HG03354 (cell line): ENCODE measurements around the gene HIVEP1.

ENCODE experiments used
- ATAC-seq: cut with Tn5 transposase; IDR thresholded peaks from one replicate; pipeline ENCODE4 v1.9.1; 2021; ENCODE audit warnings: mild to moderate bottlenecking; ENCODE audit not compliant: unreplicated experiment, poor library complexity, severe bottlenecking

HIVEP1 gene

GRCh38 chr6:12110523-12111362 is 98.6 kb downstream of the HIVEP1 start:
- ATAC-seq, result no peak

GRCh38 chr6:12111363-12111670 is 99.2 kb downstream of the HIVEP1 start:
- no peak for ATAC-seq

- ATAC-seq, result no peak
These were observed 100.6 kb downstream of the HIVEP1 start for GRCh38 chr6:12112540-12113189.

- no peak for ATAC-seq
These were observed 101.1 kb downstream of the HIVEP1 start for GRCh38 chr6:12113190-12113577.

GRCh38 chr6:12114055-12114503 is 102.0 kb downstream of the HIVEP1 start:
- ATAC-seq, result no peak

- no peak for ATAC-seq
These were observed 102.9 kb downstream of the HIVEP1 start for GRCh38 chr6:12115001-12115400.

GRCh38 chr6:12115492-12115891 is 103.4 kb downstream of the HIVEP1 start:
- no peak for ATAC-seq

GRCh38 chr6:12116264-12116800 is 104.2 kb downstream of the HIVEP1 start:
- ATAC-seq, result no peak

GRCh38 chr6:12116978-12117377 is 104.9 kb downstream of the HIVEP1 start:
- no peak for ATAC-seq

GRCh38 chr6:12118607-12119006 is 106.5 kb downstream of the HIVEP1 start:
- ATAC-seq, result no peak

GRCh38 chr6:12119085-12119588 is 107.0 kb downstream of the HIVEP1 start:
- peak; percentile 84 for ATAC-seq

GRCh38 chr6:12125396-12125795 is 113.3 kb downstream of the HIVEP1 start:
- ATAC-seq, result no peak

GRCh38 chr6:12126051-12126450 is 113.9 kb downstream of the HIVEP1 start:
- ATAC-seq, result no peak

- ATAC-seq, result no peak
These were observed 117.4 kb downstream of the HIVEP1 start for GRCh38 chr6:12129523-12129922.

GRCh38 chr6:12132351-12133222 is 120.5 kb downstream of the HIVEP1 start:
- no peak for ATAC-seq

GRCh38 chr6:12134581-12134980 is 122.5 kb downstream of the HIVEP1 start:
- no peak for ATAC-seq

- ATAC-seq, result no peak
These were observed 122.9 kb downstream of the HIVEP1 start for GRCh38 chr6:12134991-12135390.

- no peak for ATAC-seq
These were observed 124.8 kb downstream of the HIVEP1 start for GRCh38 chr6:12136905-12137304.

- ATAC-seq, result no peak
These were observed 125.4 kb downstream of the HIVEP1 start for GRCh38 chr6:12137480-12137879.

- no peak for ATAC-seq
These were observed 126.3 kb downstream of the HIVEP1 start for GRCh38 chr6:12138381-12138780.
